IMR-90 (cell line): ENCODE results near the gene PRR22. TPM values are rescaled to one million over a fixed set of nuclear protein-coding genes. Genes with fewer than 3 reads are reported as not detected.

Source experiments
- ATAC-seq: fragments of 200-7000 bp; cut with Tn5 transposase; 2 replicates; pipeline ENCODE4 v1.9.1; 2020; ENCODE audit warnings: low read depth, mild to moderate bottlenecking, moderate library complexity
- BruUV-seq: library from RNA; stranded (reverse); fragments of 400-500 nt; replicated peaks from 2 replicates; lab custom pipeline; 2021; lab: Mats Ljungman, UMichigan
- CTCF ChIA-PET: fragments of 300-600 bp; formaldehyde crosslinking; extraction: SDS; loops from one replicate; lab custom pipeline; 2021; ENCODE audit warnings: antibody characterized with exemption; lab: Yijun Ruan, JAX
- POLR2A ChIA-PET: fragments of 300-600 bp; sonication (Branson Sonifier 250); formaldehyde crosslinking; loops from one replicate; lab custom pipeline; 2022; ENCODE audit warnings: antibody characterized with exemption; ENCODE audit not compliant: unreplicated experiment; lab: Charles Lee
- DNase-seq: peaks from one replicate; pipeline ENCODE4 v3.0.0; 2013
- H2AFZ ChIP-seq: replicated peaks from 2 replicates; pipeline ENCODE3; 2013; ENCODE audit warnings: low read length, mild to moderate bottlenecking; ENCODE audit not compliant: poor library complexity
- H2AK5ac ChIP-seq: 2 replicates; pipeline ENCODE4 v1.6.1; 2013; ENCODE audit warnings: low read depth, low read length, inconsistent platforms
- H2AK9ac ChIP-seq: replicated peaks from 2 replicates; pipeline ENCODE3; 2013; ENCODE audit warnings: mild to moderate bottlenecking, low read depth, low read length, moderate library complexity; ENCODE audit not compliant: poor library complexity
- H2BK120ac ChIP-seq: 2 replicates; pipeline ENCODE4 v1.6.1; 2013; ENCODE audit warnings: low read depth, low read length, inconsistent platforms
- H2BK15ac ChIP-seq: 3 replicates; pipeline ENCODE4 v1.6.1; 2013; ENCODE audit warnings: low read depth, low read length, inconsistent platforms
- H2BK20ac ChIP-seq: 2 replicates; pipeline ENCODE4 v1.6.1; 2013; ENCODE audit warnings: low read depth, mild to moderate bottlenecking, inconsistent platforms, low read length, moderate library complexity
- H2BK5ac ChIP-seq: 2 replicates; pipeline ENCODE4 v1.6.1; 2013; ENCODE audit warnings: mild to moderate bottlenecking, low read depth, low read length, inconsistent platforms; ENCODE audit not compliant: poor library complexity, severe bottlenecking
- H3K14ac ChIP-seq: replicated peaks from 2 replicates; pipeline ENCODE4 v1.6.1; 2013; ENCODE audit warnings: low read depth, low read length, inconsistent platforms
- H3K18ac ChIP-seq: 2 replicates; pipeline ENCODE4 v1.6.1; 2013; ENCODE audit warnings: low read depth, low read length, control low read depth
- H3K23ac ChIP-seq: 2 replicates; pipeline ENCODE4 v1.6.1; 2013; ENCODE audit warnings: low read depth, low read length, inconsistent platforms
- H3K27ac ChIP-seq: 2 replicates; pipeline ENCODE4 v1.5.1; 2013; ENCODE audit warnings: mild to moderate bottlenecking, control low read depth, low read length; ENCODE audit not compliant: insufficient read depth
- H3K27me3 ChIP-seq: 2 replicates; pipeline ENCODE4 v1.6.1; 2013; ENCODE audit warnings: low read length; ENCODE audit not compliant: control insufficient read depth, insufficient read depth
- H3K36me3 ChIP-seq: 2 replicates; pipeline ENCODE4 v1.6.1; 2013; ENCODE audit warnings: low read length, mixed read lengths; ENCODE audit not compliant: control insufficient read depth, insufficient read depth
- H3K4ac ChIP-seq: 2 replicates; pipeline ENCODE4 v1.6.1; 2013; ENCODE audit warnings: low read depth, low read length, inconsistent platforms
- H3K4me1 ChIP-seq: 2 replicates; pipeline ENCODE4 v1.6.1; 2013; ENCODE audit warnings: low read length, mixed read lengths; ENCODE audit not compliant: control insufficient read depth, insufficient read depth
- H3K4me2 ChIP-seq: 2 replicates; pipeline ENCODE4 v1.6.1; 2013; ENCODE audit warnings: low read depth, mild to moderate bottlenecking, control low read depth, low read length, moderate library complexity
- H3K4me3 ChIP-seq: 2 replicates; pipeline ENCODE4 v1.5.1; 2013; ENCODE audit warnings: low read depth, mild to moderate bottlenecking, control low read depth, low read length, moderate library complexity; ENCODE audit not compliant: insufficient read depth
- H3K56ac ChIP-seq: 2 replicates; pipeline ENCODE4 v1.6.1; 2013; ENCODE audit warnings: low read length, inconsistent platforms; ENCODE audit not compliant: insufficient read depth; ENCODE audit errors: extremely low read depth
- H3K79me1 ChIP-seq, 2 experiments: 2 replicates each; pipeline ENCODE4 v1.6.1; 2013; ENCODE audit warnings: low read length in 2 of 2, inconsistent platforms in 1 of 2, low read depth in 1 of 2
- H3K9ac ChIP-seq: 2 replicates; pipeline ENCODE4 v1.6.1; 2013; ENCODE audit warnings: low read depth, low read length, control low read depth
- H3K9me1 ChIP-seq: 2 replicates; pipeline ENCODE4 v1.6.1; 2013; ENCODE audit warnings: low read length, inconsistent platforms; ENCODE audit not compliant: insufficient read depth
- H3K9me3 ChIP-seq: 2 replicates; pipeline ENCODE4 v1.6.1; 2013; ENCODE audit warnings: low read length; ENCODE audit not compliant: control insufficient read depth, insufficient read depth
- H4K20me1 ChIP-seq: 2 replicates; pipeline ENCODE4 v1.6.1; 2013; ENCODE audit warnings: low read length, inconsistent platforms; ENCODE audit not compliant: insufficient read depth
- H4K5ac ChIP-seq: 2 replicates; pipeline ENCODE4 v1.6.1; 2013; ENCODE audit warnings: mild to moderate bottlenecking, low read depth, low read length, control low read depth
- H4K8ac ChIP-seq, 2 experiments: 2 replicates each; pipeline ENCODE4 v1.6.1; 2013; ENCODE audit warnings: low read depth in 2 of 2, low read length in 2 of 2, control low read depth in 1 of 2, inconsistent platforms in 1 of 2
- H4K91ac ChIP-seq: 2 replicates; pipeline ENCODE4 v1.6.1; 2013; ENCODE audit warnings: low read depth, low read length, inconsistent platforms; ENCODE audit not compliant: insufficient read depth
- BHLHE40 ChIP-seq: fragments of 150-350 bp; IDR thresholded peaks from 2 replicates; pipeline ENCODE4 v1.6.1; 2016; ENCODE audit warnings: mild to moderate bottlenecking, low read depth, low read length
- CHD1 ChIP-seq: IDR thresholded peaks from 2 replicates; pipeline ENCODE4 v1.6.1; 2012; ENCODE audit warnings: low read depth, low read length, improper control_type of control experiment
- CTCF ChIP-seq: conservative IDR thresholded peaks from 2 replicates; pipeline ENCODE4 v1.5.1; 2012; ENCODE audit warnings: mild to moderate bottlenecking, low read depth, low read length, improper control_type of control experiment
- ELK1 ChIP-seq: fragments of 150-350 bp; IDR thresholded peaks from 2 replicates; pipeline ENCODE4 v1.6.1; 2016; ENCODE audit warnings: low read depth, mild to moderate bottlenecking, low read length, moderate library complexity, borderline replicate concordance
- FOS ChIP-seq: fragments of 150-350 bp; IDR thresholded peaks from 2 replicates; pipeline ENCODE4 v1.6.1; 2016; ENCODE audit warnings: low read depth, low read length
- MAZ ChIP-seq: IDR thresholded peaks from 2 replicates; pipeline ENCODE4 v1.6.1; 2012; ENCODE audit warnings: low read depth, mild to moderate bottlenecking, low read length, improper control_type of control experiment, moderate library complexity, borderline replicate concordance
- MXI1 ChIP-seq: IDR thresholded peaks from 2 replicates; pipeline ENCODE4 v1.6.1; 2012; ENCODE audit warnings: low read depth, mild to moderate bottlenecking, low read length, moderate library complexity, borderline replicate concordance
- NFE2L2 ChIP-seq: fragments of 150-350 bp; IDR thresholded peaks from 2 replicates; pipeline ENCODE4 v1.6.1; 2016; ENCODE audit warnings: low read depth, mild to moderate bottlenecking, low read length
- RAD21 ChIP-seq: IDR thresholded peaks from 2 replicates; pipeline ENCODE4 v1.6.1; 2012; ENCODE audit warnings: low read length, improper control_type of control experiment
- RCOR1 ChIP-seq: IDR thresholded peaks from 2 replicates; pipeline ENCODE4 v1.6.1; 2012; ENCODE audit warnings: mild to moderate bottlenecking, low read length, improper control_type of control experiment; ENCODE audit not compliant: insufficient replicate concordance
- SMC3 ChIP-seq: fragments of 150-350 bp; IDR thresholded peaks from 2 replicates; pipeline ENCODE4 v1.6.1; 2016; ENCODE audit warnings: low read depth, mild to moderate bottlenecking, antibody characterized with exemption, low read length, moderate library complexity
- USF2 ChIP-seq: fragments of 150-350 bp; IDR thresholded peaks from 2 replicates; pipeline ENCODE4 v1.6.1; 2017; ENCODE audit warnings: mild to moderate bottlenecking, antibody characterized with exemption, low read length, low read depth
- WGBS, 2 experiments: methylation state at CpG; one replicate each; pipeline versions ENCODE4 v1.1.5 to v1.1.7; 2013; ENCODE audit warnings: missing lambda C conversion rate in 2 of 2; ENCODE audit not compliant: insufficient read length in 1 of 2; ENCODE audit errors: extremely low coverage in 2 of 2; 5-methylcytosine and 5-hydroxymethylcytosine counted together
- dilution Hi-C: fragments of 300-500 bp; cut with HindIII; formaldehyde crosslinking; loops from one replicate; pipeline ENCODE4 v1.14.3; 2018; ENCODE audit warnings: low sequenced_read_pairs; ENCODE audit not compliant: unreplicated experiment
- in situ Hi-C: fragments of 300-500 bp; cut with MboI; formaldehyde crosslinking; loops from 3 replicates; pipeline ENCODE4 v1.14.3; 2019; ENCODE audit warnings: low sequenced_read_pairs, inconsistent platforms, mixed read lengths
- intact Hi-C: fragments of 100-400 bp; cut with micrococcal nuclease; formaldehyde crosslinking; loops from 2 replicates; pipeline ENCODE4 v1.10.0; 2022
- polyA plus RNA-seq, 3 experiments: library from polyadenylated mRNA; depleted of rRNA; stranded (reverse); fragments of >200 nt; gene quantifications; 2 replicates each; pipeline ENCODE4 v1.2.3, GENCODE V29; 2012; ENCODE audit warnings: low replicate concordance in 1 of 3
- total RNA-seq: library from RNA; depleted of rRNA; stranded (reverse); fragments of >200 nt; gene quantifications from 2 replicates; pipeline ENCODE4 v1.2.3, GENCODE V29; 2012

PRR22 gene
- total and polyA plus RNA-seq, 2 of the 4 experiments (the other 2 are of a cell fraction): 0.92 TPM; not detected in 1

GRCh38 chr19:5824751-5825150 lies 40.2 kb upstream of the PRR22 start:
- no peak overlapping the region for H4K91ac ChIP-seq
- H3K27ac ChIP-seq: no peak overlapping the region
- 73% methylated on average over 2 of the region's 10 CpGs; no CpG with 5 or more reads in 1 of the 2 experiments for WGBS, 2 experiments
- no peak overlapping the region for H2BK15ac ChIP-seq
- H2BK120ac ChIP-seq: no peak overlapping the region
- no peak overlapping the region for H3K4ac ChIP-seq
- no peaks in the 10 kb centered on the region for H3K9me3 ChIP-seq
- H3K79me1 ChIP-seq: peaks cover 0 to 6% of the 10 kb centered on the region in 2 experiments; a peak in 2 of 4 replicates
- H3K36me3 ChIP-seq: no peaks in the 10 kb centered on the region
- H2BK20ac ChIP-seq: no peak overlapping the region
- no peaks in the 10 kb centered on the region; the same call in 1 of the 2 replicates for H4K20me1 ChIP-seq
- ATAC-seq (no peak), DNase-seq (no peak)
- H3K27me3 ChIP-seq: no peaks in the 10 kb centered on the region; the same call in 1 of the 2 replicates
- no peak for TF ChIP-seq CTCF
- no peak for TF ChIP-seq NFE2L2
- no peak for TF ChIP-seq RCOR1
- no peak for TF ChIP-seq SMC3
- no peak for TF ChIP-seq BHLHE40
- no peak for TF ChIP-seq ELK1
- no peak for TF ChIP-seq RAD21
- TF ChIP-seq USF2: no peak
- TF ChIP-seq MXI1: no peak
- no peak for TF ChIP-seq FOS
- TF ChIP-seq CHD1: no peak
- TF ChIP-seq MAZ: no peak
- intact Hi-C loops: loop anchor here (5.0 kb wide), 1 partner anchor 68 kb away; no protein-coding TSS in a partner anchor
- H3K4me2 ChIP-seq: no peak overlapping the region
- no peak overlapping the region for H2AK5ac ChIP-seq
- in situ Hi-C loops: no loop called here
- H3K4me1 ChIP-seq: peaks cover 15% of the 10 kb centered on the region
- H2AK9ac ChIP-seq: no peak overlapping the region
- H3K14ac ChIP-seq: no peak overlapping the region
- no TSS peak for BruUV-seq
- no peak overlapping the region for H3K18ac ChIP-seq
- ChIA-PET POLR2A (no interaction called here), CTCF (no interaction called here)
- no peak overlapping the region for H3K56ac ChIP-seq
- no peak overlapping the region for H2AFZ ChIP-seq
- H3K9ac ChIP-seq: no peak overlapping the region
- dilution Hi-C loops: no loop called here
- H3K9me1 ChIP-seq: peaks cover 4% of the 10 kb centered on the region; the same call in 1 of the 2 replicates
- H2BK5ac ChIP-seq: no peak overlapping the region
- H4K8ac ChIP-seq: no peak overlapping the region
- no peak overlapping the region for H3K4me3 ChIP-seq
- no peak overlapping the region for H4K5ac ChIP-seq
- H3K23ac ChIP-seq: no peak overlapping the region
